Measurements from ENCODE around the gene SLC38A11.

SLC38A11 gene

GRCh38 chr2:164875334-164876205, 79.8 kb downstream of the SLC38A11 start:
- no peak for TF ChIP-seq CTCF (IDR thresholded peaks at IDR 0.05; ENCODE audit: poor library complexity, severe bottlenecking)
- Histone ChIP-seq H3K27ac (ENCODE audit: poor library complexity, severe bottlenecking) (no peak overlapping the region), H3K27me3 (ENCODE audit: insufficient read depth, poor library complexity, severe bottlenecking) (no peaks in the 10 kb centered on the region), H3K4me1 (ENCODE audit: insufficient read depth, poor library complexity, severe bottlenecking) (peaks cover 6% of the 10 kb centered on the region), H3K9me3 (ENCODE audit: severe bottlenecking) (no peaks in the 10 kb centered on the region), H3K4me3 (ENCODE audit: severe bottlenecking) (no peak overlapping the region), H3K36me3 (ENCODE audit: low read depth) (no peaks in the 10 kb centered on the region)
- DNase-seq (ENCODE audit: low spot score) (no peak), ATAC-seq (ENCODE audit: low read depth) (no peak)

DNA sequence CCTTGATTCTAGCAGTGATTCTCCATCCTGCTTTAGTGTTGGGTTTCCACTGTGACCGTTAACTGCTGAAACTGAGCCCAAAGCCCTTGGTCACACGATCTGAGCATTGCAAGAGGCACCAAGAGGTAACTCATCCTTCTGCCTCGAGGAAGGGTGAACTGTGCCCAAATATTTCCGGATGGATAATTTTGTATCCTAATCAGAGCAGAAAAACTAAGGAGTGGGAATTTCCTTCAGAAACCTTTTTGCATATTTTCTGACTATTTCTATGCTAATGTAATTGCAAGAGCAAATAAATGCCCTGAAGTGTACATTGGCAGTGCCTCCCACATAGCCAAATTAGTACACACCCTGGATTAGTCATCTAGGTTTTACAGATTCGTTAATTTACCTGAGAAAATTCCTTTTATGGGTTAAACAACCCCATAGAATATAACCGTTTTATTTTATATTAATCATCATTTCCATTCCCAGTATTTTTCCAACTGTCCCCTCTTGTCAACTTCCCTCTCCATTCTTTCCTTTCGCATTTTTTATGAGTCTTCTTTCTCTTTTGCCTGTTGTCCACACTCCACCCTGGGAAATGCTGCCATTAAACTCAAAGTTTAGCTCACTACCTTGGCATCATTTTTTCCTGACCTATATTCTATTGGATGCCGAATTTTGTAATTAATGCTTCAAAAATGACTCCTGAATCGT, 82.0 kb downstream of the SLC38A11 start:
- Histone ChIP-seq H3K27me3 (ENCODE audit: insufficient read depth, poor library complexity, severe bottlenecking) (no peaks in the 10 kb centered on the region), H3K36me3 (ENCODE audit: low read depth) (no peaks in the 10 kb centered on the region), H3K9me3 (ENCODE audit: severe bottlenecking) (no peaks in the 10 kb centered on the region), H3K27ac (ENCODE audit: poor library complexity, severe bottlenecking) (no peak overlapping the region), H3K4me1 (ENCODE audit: insufficient read depth, poor library complexity, severe bottlenecking) (peaks cover 6% of the 10 kb centered on the region), H3K4me3 (ENCODE audit: severe bottlenecking) (no peak overlapping the region)
- ATAC-seq (ENCODE audit: low read depth) (no peak), DNase-seq (ENCODE audit: low spot score) (no peak)
- TF ChIP-seq CTCF (IDR thresholded peaks at IDR 0.05; ENCODE audit: poor library complexity, severe bottlenecking), result no peak

DNA sequence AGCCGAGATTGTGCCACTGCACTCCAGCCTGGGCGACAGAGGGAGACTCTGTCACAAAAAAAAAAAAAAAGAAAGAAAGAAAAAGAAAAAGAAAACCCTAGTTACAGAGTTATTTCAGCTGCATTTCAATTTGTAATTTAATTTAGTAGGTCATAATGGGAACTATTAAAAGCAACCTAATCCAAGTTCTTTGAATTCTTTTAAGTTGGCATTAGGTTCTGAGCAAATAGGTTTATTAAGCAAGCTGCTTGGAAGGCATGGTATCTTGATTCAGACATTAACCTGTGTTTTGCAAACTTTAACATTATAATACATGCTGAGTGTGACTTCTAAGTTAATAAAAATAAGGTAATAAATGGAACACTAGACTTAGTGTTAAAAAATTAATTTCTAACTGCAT, 83.9 kb downstream of the SLC38A11 start:
- DNase-seq (ENCODE audit: low spot score) (no peak), ATAC-seq (ENCODE audit: low read depth) (no peak)
- peaks cover 6% of the 10 kb centered on the region for H3K4me1 ChIP-seq (ENCODE audit: insufficient read depth, poor library complexity, severe bottlenecking)
- no peaks in the 10 kb centered on the region for H3K36me3 ChIP-seq (ENCODE audit: low read depth)
- no peak overlapping the region for H3K27ac ChIP-seq (ENCODE audit: poor library complexity, severe bottlenecking)
- H3K27me3 ChIP-seq (ENCODE audit: insufficient read depth, poor library complexity, severe bottlenecking), result no peaks in the 10 kb centered on the region
- H3K4me3 ChIP-seq (ENCODE audit: severe bottlenecking), result no peak overlapping the region
- no peak for TF ChIP-seq CTCF (IDR thresholded peaks at IDR 0.05; ENCODE audit: poor library complexity, severe bottlenecking)
- H3K9me3 ChIP-seq (ENCODE audit: severe bottlenecking), result no peaks in the 10 kb centered on the region

DNA sequence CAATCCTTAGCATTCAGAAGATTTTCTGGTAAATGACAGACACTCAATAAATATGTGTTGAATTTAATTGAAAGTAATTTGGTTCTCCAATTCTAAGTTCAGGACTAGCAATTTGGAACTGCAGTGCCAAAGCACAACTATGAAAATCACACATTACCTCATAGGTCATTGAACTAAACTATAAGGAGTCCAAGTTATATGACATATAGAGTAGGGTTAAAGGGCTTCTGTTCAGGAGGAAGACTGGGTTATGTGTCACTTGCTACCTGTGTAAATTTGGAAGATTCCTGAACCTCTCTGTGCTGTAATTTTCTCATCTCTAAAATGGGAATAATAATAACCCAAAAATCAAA, 85.9 kb downstream of the SLC38A11 start:
- H3K4me1 ChIP-seq (ENCODE audit: insufficient read depth, poor library complexity, severe bottlenecking), result peaks cover 6% of the 10 kb centered on the region
- ATAC-seq (ENCODE audit: low read depth), result no peak
- DNase-seq (ENCODE audit: low spot score), result no peak
- no peaks in the 10 kb centered on the region for H3K27me3 ChIP-seq (ENCODE audit: insufficient read depth, poor library complexity, severe bottlenecking)
- TF ChIP-seq CTCF (IDR thresholded peaks at IDR 0.05; ENCODE audit: poor library complexity, severe bottlenecking), result no peak
- no peaks in the 10 kb centered on the region for H3K9me3 ChIP-seq (ENCODE audit: severe bottlenecking)
- H3K27ac ChIP-seq (ENCODE audit: poor library complexity, severe bottlenecking), result no peak overlapping the region
- H3K36me3 ChIP-seq (ENCODE audit: low read depth), result no peaks in the 10 kb centered on the region
- H3K4me3 ChIP-seq (ENCODE audit: severe bottlenecking), result no peak overlapping the region

Measured in RWPE2 (cell line).